Medulla oblongata (tissue), 1 donor: ENCODE measurements around the gene CRISPLD2.
A peak's percentile ranks its signal among the peaks of the same experiment; 100 is the strongest.

Experiments
- DNase-seq: peaks from one replicate; pipeline ENCODE4 v3.0.0-alpha.2; 2015; ENCODE audit errors: extremely low spot score

Gene CRISPLD2

GRCh38 chr16:84884596-84885341, 65.0 kb downstream of the CRISPLD2 start:
- DNase-seq, result peak; percentile 72

- no peak for DNase-seq
Observed at GRCh38 chr16:84885342-84885910, 65.6 kb downstream of the CRISPLD2 start.

- no peak for DNase-seq
Observed at GRCh38 chr16:84886497-84887090, 66.8 kb downstream of the CRISPLD2 start.

- DNase-seq, result no peak
Observed at GRCh38 chr16:84887207-84887606, 67.4 kb downstream of the CRISPLD2 start.

GRCh38 chr16:84888450-84888849, 68.7 kb downstream of the CRISPLD2 start:
- DNase-seq, result no peak

GRCh38 chr16:84889066-84889465, 69.3 kb downstream of the CRISPLD2 start:
- no peak for DNase-seq

- DNase-seq, result no peak
Observed at GRCh38 chr16:84890427-84890826, 70.6 kb downstream of the CRISPLD2 start.

- peak; percentile 42 for DNase-seq
Observed at GRCh38 chr16:84891149-84891795, 71.5 kb downstream of the CRISPLD2 start.

GRCh38 chr16:84892097-84892496, 72.3 kb downstream of the CRISPLD2 start:
- DNase-seq, result no peak

- DNase-seq, result no peak
Observed at GRCh38 chr16:84893467-84893848, 73.7 kb downstream of the CRISPLD2 start.

GRCh38 chr16:84893849-84894599, 74.2 kb downstream of the CRISPLD2 start:
- DNase-seq, result no peak

GRCh38 chr16:84895016-84895415, 75.2 kb downstream of the CRISPLD2 start:
- no peak for DNase-seq

- DNase-seq, result no peak
Observed at GRCh38 chr16:84896847-84897246, 77.1 kb downstream of the CRISPLD2 start.

GRCh38 chr16:84897911-84898377, 78.2 kb downstream of the CRISPLD2 start:
- DNase-seq, result peak; percentile 24

- DNase-seq, result no peak
Observed at GRCh38 chr16:84898447-84898846, 78.7 kb downstream of the CRISPLD2 start.

GRCh38 chr16:84899414-84899813, 79.6 kb downstream of the CRISPLD2 start:
- no peak for DNase-seq

- no peak for DNase-seq
Observed at GRCh38 chr16:84905965-84906460, 86.2 kb downstream of the CRISPLD2 start.

GRCh38 chr16:84907051-84907450, 87.3 kb downstream of the CRISPLD2 start:
- DNase-seq, result no peak

- DNase-seq, result no peak
Observed at GRCh38 chr16:84907575-84907974, 87.8 kb downstream of the CRISPLD2 start.

- no peak for DNase-seq
Observed at GRCh38 chr16:84909476-84910085, 89.8 kb downstream of the CRISPLD2 start.
